Measurements from ENCODE around the gene TACSTD2.
"Not testable (repeated sequence)": the region's sequence is repeated elsewhere in the genome, so short reads cannot be mapped to it uniquely, and the experiment has no call there.

The TACSTD2 gene

GRCh38 chr1:58576727-58577653, at the start of gene TACSTD2:
TACSTD2 (minus strand) TSS chr1:58577252; CDS start chr1:58577156, 96 bp downstream.
- DNase-seq, result no peak

DNA sequence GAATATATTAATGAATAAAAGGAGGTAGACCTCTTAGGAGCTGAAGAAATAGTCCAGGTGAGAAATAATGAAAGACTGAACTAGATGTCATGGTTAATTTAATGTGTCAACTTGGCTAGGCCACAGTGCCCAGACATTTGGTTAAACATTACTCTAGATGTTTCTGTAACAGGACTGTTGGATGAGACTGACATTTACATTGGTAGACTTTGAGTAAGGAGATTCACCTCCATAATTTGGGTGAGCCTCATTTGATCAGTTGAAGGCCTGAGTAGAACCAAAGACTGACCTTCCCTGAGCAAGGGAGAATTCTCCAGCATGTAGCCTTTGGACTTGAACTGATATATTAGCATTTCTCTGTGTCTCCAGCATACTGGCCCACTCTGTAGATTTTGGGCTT, 49.2 kb upstream of the TACSTD2 start:
- no peak for DNase-seq

DNA sequence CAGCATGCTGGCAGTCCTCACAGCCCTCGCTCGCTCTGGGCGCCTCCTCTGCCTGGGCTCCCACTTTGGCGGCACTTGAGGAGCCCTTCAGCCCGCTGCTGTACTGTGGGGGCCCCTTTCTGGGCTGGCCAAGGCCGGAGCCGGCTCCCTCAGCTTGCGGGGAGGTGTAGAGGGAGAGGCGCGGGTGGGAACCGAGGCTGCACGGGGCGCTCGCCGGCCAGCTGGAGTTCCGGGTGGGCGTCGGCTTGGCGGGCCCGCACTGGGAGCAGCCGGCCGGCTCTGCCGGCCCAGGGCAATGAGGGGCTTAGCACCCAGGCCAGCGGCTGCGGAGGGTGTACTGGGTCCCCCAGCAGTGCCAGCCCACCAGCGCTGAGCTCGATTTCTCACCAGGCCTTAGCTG, 46.2 kb upstream of the TACSTD2 start:
- DNase-seq, result not testable (repeated sequence)

DNA sequence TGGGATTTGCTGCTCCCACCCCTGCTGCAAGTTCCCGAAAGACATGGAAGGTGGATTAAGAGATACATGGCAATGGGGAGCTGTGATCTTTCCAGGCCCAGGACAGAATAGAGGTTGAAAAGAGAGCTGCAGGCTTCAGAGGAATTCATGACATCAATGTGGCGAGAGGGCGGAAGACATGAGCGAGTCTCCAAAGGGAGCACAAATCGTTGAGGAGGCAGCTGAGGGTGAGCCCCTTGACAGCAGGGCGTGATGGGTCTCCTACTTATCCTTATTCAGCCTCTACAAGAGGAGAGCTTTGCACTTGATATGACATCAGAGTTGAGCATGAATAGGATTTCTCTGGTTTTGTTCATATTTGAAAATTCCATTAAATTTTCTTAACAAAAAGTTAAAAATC, 45.5 kb upstream of the TACSTD2 start:
- DNase-seq, result no peak

DNA sequence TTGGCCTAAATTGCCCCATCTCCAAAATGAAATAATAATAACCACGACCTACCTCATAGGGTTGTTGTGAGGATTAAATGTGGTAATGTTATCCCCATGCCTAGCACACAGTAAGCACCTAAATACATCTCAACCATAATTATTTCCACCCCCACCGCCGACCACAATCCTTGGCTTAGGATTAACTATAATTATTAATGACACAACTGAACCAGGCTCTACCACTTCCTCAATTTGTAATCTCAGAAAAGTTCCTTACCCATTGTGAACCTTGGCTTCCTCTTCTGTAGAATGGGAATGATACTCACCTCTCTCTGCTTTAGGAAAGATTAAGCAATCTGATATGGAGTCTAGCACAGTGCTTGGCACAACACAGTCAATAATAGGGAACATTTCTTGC, 44.3 kb upstream of the TACSTD2 start:
- no peak for DNase-seq

DNA sequence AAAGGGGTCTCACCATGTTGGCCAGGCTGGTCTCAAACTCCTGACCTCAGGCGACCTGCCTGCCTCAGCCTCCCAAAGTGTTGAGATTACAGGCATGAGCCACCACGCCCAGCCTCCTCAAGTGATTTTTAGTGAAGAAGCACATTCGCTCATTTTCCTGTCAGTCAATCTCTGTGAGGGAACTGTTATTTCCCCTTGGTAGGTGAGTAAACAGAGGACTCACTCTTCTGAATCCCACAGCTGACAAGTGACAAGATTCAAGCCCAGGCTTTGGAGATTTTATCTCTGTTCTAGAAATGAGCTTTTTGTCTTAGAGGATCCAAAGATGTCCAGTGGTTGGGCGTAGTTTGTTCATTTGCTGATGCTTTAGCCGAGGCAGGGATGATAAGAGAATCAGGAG, 43.9 kb upstream of the TACSTD2 start:
- no peak for DNase-seq

DNA sequence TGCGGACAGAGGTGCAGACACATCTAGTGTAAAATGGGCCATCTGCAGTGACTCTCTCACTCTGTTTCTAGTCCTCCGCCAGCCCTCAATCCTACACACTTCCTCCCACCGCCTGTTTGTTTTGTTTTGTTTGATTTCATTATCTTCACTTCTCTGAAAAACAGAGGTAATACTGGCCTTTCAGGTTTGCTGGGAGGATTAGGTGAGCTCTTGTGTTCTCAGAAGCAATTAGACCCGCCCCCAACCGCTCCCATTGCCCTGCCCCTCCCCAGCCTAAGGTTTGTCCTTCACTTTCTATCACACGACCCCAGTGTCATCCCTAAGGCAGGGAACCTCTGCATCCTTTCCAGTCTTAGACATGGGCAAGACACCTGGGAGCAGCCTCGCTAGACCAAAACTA, 43.2 kb upstream of the TACSTD2 start:
- no peak for DNase-seq

DNA sequence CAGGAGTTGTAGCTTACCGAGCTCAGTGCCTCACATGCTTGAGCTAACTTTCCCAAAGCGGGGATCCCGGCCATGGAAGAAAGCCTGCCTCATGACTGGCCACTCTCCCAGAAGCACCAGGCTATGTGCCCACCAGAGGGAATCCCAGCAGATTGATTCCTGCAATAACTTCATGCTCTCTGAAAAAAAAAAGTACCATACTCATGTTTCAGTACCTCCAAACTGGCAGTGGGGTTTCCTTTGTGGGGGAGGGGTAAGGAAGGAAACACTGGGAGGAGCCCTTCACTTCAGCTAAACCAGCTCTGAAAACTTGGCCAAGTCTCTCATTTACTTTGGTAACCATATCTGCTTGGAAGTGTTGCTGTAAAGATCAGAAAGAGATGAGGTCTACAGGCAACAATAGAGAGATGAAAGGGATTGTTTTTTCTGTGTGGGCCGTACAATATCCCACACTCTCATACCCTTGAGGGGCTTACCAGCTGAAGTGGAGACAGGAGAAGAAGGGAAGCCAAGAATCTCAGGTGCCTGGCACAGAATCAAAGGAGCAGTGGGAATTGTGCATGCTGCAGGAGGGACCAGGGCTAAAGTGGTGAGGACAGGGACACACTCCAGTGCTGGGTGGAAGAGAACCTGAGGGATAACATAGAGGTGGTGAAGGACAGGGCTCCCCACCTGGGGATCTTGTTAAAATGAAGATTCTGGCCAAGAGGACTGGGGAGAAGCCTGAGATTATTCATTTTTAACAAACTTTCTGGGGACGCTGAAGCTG, 42.4 kb upstream of the TACSTD2 start:
- DNase-seq, result no peak

DNA sequence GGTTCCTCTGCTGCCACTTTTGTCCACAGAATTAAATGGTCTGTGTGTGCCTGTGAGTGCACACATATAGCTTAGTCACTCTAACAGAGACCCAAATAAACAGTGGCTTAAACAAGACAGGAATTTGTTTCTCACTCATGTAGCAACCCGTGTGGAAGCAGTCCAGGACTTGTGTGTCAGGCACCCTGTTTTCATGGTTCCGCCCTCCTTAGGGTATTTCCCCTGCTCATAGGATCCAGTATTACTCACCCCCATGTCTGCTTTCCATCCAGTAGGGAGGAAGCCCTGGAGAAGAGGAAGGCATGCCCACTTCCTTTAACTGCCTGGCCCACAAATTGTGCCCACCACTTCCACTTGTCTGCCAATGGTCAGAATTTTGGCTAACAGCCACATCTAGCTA, 41.3 kb upstream of the TACSTD2 start:
- DNase-seq, result peak; percentile 13

DNA sequence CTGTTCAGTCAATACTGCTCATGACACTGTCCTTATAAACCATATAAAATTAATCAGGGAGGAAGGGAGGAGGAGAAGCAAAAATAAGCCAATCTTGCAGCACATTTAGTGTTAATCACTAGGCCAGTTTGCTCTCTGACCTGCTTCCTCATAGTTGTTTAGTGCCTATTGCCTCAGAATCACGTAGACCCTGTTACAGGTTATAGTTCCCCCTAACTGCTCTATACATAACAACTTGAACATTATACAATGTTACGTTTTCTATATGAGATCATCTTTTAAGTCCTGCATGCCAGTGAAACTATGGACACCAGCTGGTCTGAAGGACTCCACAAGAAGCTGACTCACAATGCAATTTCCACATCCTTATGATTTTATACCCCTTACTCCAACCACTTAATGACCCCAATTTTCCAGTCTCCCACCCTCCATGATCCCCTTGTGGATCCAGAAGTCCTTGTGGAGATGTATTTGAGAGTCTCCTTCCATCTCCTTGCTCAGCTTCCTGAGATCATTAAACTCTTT, 34.9 kb upstream of the TACSTD2 start:
- DNase-seq, result no peak

GRCh38 chr1:58608945-58609344, 31.9 kb upstream of the TACSTD2 start:
- no peak for DNase-seq

- DNase-seq, result no peak
Measured at GRCh38 chr1:58608297-58608696, 31.2 kb upstream of the TACSTD2 start.

DNA sequence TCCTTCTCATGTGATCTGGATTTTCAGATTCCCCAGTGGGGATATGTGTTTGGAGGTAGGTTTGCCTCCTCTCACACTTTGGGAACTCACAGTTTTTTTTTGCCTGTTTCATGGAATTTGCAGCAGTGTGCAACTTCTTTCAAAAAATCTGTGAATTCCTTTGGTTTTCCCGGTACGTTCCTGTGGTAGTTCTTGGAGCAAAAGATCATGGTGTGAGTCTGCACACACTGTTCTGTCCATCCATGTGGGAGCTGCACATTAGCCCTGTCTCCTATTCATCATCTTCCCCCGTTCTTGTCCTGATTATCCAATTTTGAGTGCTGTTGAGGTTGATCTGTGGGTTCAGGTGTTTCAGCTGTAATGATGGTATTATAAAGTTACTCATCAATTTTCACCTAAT, 30.3 kb upstream of the TACSTD2 start:
- DNase-seq, result no peak

DNA sequence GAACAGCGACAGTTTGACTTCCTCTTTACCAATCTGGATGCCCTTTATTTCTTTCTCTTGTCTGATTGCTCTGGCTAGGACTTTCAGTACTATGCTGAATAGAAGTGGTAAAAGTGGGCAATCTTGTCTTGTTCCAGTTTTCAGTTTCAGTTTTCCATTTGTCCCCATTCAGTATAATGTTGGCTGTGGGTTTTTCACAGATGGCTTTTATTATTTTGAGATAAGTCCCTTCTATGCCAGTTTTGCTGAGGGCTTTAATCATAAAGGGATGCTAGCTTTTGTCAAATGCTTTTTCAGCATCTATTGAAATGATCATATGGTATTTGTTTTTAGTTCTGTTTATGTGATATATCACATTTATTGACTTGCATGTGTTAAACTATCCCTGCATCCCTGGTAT, 24.9 kb upstream of the TACSTD2 start:
- not testable (repeated sequence) for DNase-seq

DNA sequence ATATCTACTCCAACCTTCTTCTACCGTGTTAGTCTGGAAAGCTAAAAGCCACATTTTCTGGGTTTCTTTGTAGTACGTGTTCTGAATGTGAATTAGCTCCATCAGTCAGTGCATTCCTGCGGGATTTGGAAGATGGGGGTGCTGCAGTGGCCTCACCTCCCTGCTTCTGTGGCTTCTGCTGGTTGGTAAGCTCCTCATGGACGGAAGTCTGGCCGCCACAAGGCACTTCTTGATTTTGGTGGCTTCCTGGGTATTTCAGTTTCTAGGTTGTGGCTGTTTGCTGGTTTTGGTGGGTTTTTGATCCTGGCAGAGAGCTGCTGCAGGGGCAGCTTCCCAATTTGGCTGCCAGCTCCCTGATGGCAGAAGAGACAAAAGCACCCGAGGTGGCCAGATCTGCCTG, 20.9 kb upstream of the TACSTD2 start:
- DNase-seq, result no peak

DNA sequence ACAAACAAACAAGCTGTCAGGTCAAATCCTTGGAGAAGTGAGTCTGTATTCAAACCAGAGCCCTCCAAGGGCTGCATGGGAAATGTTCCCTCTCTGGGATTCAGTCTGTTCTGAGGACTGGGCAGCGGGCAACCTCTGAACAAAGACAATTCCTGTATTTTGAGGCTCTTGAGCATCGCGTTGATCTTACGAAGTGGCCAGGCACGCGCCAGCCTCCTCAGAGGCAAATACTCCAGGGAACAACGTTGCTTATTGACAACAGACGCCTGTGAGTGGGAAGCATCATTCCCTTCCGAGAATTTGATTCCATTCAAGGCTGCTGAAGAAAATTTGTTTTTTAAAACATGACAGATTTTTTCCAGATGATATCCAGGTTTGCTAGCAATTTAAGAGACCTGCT, 20.0 kb upstream of the TACSTD2 start:
- no peak for DNase-seq

DNA sequence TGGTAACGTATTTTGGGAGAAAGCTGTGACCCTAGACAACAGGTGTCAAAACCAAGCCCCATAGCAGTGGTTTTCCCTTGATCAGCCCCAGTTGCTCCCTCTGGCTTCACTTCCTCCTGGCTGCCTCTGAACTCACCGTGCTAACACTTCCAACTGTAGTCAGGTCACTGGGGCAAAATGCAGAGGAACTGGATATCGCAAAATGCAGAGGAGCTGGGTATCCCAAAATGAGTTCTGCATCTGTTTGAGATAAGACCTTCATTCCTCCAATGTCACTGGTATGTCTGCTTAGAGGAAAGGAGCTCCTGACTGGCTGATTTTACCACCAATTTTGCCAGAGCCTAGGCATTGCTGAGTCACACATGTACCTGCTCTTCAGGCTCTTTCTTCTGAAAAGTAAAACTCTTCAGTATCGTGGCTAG, 19.6 kb upstream of the TACSTD2 start:
- DNase-seq, result no peak

- DNase-seq, result no peak
Measured at GRCh38 chr1:58594546-58594945, 17.5 kb upstream of the TACSTD2 start.

GRCh38 chr1:58592522-58593134, 15.6 kb upstream of the TACSTD2 start:
- DNase-seq, result no peak

- DNase-seq, result no peak
Measured at GRCh38 chr1:58591806-58592205, 14.8 kb upstream of the TACSTD2 start.

DNA sequence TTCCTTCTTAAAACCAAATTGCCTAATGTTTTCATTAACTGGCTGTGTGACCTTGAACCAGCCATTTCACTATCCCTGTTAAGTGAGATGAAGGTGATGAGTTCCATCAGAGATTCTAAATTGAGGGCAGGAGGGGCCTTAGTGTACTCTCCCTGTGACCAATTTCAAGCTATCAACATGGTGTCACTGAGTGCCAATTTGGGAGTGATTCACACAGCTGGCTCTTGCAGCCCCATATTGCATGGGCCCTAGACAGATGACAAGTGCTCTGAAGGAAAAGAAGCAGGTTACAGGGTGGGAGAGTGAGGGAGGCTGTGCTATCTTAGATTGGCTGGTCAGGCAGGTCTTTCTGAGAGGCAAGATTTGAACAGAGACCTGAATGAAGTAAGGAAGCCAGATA, 13.0 kb upstream of the TACSTD2 start:
- no peak for DNase-seq

DNA sequence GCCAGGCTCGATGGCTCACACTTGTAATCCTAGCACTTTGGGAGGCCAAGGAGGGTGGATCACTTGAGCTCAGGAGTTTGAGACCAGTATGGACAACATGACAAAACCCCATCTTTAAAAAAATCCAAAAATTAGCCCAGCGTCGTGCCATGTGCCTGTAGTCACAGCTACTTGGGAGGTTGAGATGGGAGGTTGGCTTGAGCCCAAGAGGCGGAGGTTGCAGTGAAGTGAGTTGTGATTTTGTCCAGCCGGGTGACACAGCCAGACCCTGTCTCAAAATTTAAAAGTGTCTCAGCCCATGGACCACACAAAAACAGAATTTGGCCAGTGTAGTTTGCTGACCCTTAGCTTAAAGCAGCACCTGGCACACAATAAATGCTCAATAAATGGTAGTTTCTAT, 11.3 kb upstream of the TACSTD2 start:
- DNase-seq, result no peak

DNA sequence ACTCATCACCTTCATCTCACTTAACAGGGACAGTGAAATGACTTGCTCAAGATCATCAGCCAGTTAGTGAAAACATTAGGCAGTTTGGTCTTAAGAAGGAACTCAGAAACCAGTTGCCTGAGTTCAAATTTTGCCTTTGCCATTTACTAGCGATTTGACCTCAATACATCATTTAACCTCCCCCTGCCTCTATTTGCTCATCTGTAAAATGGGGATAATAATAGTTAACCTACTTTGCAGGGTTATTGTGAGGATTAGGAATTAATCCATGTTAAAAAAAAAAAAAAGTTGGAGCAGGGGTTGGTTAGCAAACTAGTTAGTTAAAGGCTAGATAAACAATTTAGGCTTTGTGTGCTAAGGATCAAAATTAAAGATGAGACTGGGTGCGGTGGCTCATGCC, 10.6 kb upstream of the TACSTD2 start:
- no peak for DNase-seq

All from CD4-positive, alpha-beta T cell treated with Interleukin-21 for 1 hour (primary cell).